ENCODE measurements around the gene ZFP90.

DNA sequence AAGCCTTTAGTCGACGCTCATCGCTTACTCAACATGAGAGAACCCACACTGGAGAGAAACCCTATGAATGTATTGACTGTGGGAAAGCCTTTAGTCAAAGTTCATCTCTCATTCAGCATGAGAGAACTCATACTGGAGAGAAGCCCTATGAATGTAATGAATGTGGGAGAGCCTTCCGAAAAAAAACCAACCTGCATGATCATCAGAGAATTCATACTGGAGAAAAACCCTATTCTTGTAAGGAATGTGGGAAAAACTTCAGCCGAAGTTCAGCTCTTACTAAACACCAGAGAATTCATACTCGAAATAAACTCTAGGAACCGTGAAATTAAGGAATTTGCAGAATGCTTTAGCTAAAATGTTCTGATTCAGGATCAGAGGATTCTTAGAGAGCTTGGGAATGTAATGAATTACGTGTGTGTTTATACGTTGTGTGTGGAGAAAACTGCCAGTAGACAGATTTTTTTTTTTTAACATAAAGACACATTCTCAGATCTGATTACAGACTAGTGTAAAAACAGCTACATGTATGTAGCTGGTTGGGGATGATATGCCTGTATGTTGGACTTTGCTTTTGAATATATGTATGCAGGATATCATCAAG is 25.4 kb downstream of the ZFP90 start:
- TF ChIP-seq, protein P1, sequence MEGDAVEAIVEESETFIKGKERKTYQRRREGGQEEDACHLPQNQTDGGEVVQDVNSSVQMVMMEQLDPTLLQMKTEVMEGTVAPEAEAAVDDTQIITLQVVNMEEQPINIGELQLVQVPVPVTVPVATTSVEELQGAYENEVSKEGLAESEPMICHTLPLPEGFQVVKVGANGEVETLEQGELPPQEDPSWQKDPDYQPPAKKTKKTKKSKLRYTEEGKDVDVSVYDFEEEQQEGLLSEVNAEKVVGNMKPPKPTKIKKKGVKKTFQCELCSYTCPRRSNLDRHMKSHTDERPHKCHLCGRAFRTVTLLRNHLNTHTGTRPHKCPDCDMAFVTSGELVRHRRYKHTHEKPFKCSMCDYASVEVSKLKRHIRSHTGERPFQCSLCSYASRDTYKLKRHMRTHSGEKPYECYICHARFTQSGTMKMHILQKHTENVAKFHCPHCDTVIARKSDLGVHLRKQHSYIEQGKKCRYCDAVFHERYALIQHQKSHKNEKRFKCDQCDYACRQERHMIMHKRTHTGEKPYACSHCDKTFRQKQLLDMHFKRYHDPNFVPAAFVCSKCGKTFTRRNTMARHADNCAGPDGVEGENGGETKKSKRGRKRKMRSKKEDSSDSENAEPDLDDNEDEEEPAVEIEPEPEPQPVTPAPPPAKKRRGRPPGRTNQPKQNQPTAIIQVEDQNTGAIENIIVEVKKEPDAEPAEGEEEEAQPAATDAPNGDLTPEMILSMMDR (IDR thresholded peaks at IDR 0.05): no peak
- no peak for TF ChIP-seq POLR2A (IDR thresholded peaks at IDR 0.05)

Measured in vagina (tissue), 2 donors.